Liver (tissue), 9 donors: Measurements from ENCODE around the gene UPP1. TPM values are rescaled to one million over a fixed set of nuclear protein-coding genes. Genes with fewer than 3 reads are reported as not detected.

Experiments
- DNase-seq: peaks from one replicate; pipeline ENCODE4 v3.0.0-alpha.2; 2017; ENCODE audit warnings: low spot score
- H3K27ac ChIP-seq, 2 donors: one replicate each; pipeline ENCODE4 v1.7.0; 2013; ENCODE audit warnings: inconsistent platforms in 2 of 2, low read length in 2 of 2, control low read depth in 1 of 2, low read depth in 1 of 2, mild to moderate bottlenecking in 1 of 2
- H3K27me3 ChIP-seq, 4 donors: one replicate each; pipeline versions ENCODE4 v1.6.1 to v1.7.0; 2013; ENCODE audit warnings: low read length in 3 of 4, inconsistent platforms in 1 of 4, mild to moderate bottlenecking in 1 of 4, moderate library complexity in 1 of 4; ENCODE audit not compliant: control insufficient read depth in 4 of 4, insufficient read depth in 4 of 4
- H3K36me3 ChIP-seq, 4 donors: one replicate each; pipeline versions ENCODE4 v1.6.1 to v1.7.0; 2013; ENCODE audit warnings: low read length in 3 of 4, mild to moderate bottlenecking in 3 of 4, low read depth in 1 of 4, moderate library complexity in 1 of 4; ENCODE audit not compliant: control insufficient read depth in 4 of 4, insufficient read depth in 3 of 4
- H3K4me1 ChIP-seq, 4 donors: one replicate each; pipeline versions ENCODE4 v1.6.1 to v1.7.0; 2013; ENCODE audit warnings: low read length in 3 of 4, mild to moderate bottlenecking in 3 of 4, moderate library complexity in 1 of 4; ENCODE audit not compliant: control insufficient read depth in 4 of 4, insufficient read depth in 4 of 4
- H3K4me3 ChIP-seq, 3 donors: one replicate each; pipeline versions ENCODE4 v1.6.1 to v1.7.0; 2013; ENCODE audit warnings: low read length in 3 of 3, control low read depth in 1 of 3, low read depth in 1 of 3, mild to moderate bottlenecking in 1 of 3
- H3K9ac ChIP-seq, 2 donors: one replicate each; pipeline ENCODE4 v1.7.0; 2013; ENCODE audit warnings: low read length in 2 of 2, mild to moderate bottlenecking in 2 of 2, moderate library complexity in 2 of 2, control low read depth in 1 of 2, low read depth in 1 of 2
- H3K9me3 ChIP-seq, 4 donors: one replicate each; pipeline versions ENCODE4 v1.6.1 to v1.7.0; 2013; ENCODE audit warnings: low read length in 3 of 4; ENCODE audit not compliant: control insufficient read depth in 4 of 4
- FOXA1 ChIP-seq: IDR thresholded peaks from 2 replicates; pipeline ENCODE4 v1.6.1; 2016; ENCODE audit warnings: antibody characterized with exemption
- FOXA2 ChIP-seq: IDR thresholded peaks from 2 replicates; pipeline ENCODE4 v1.6.1; 2016; ENCODE audit warnings: antibody characterized with exemption
- HNF4A ChIP-seq, 2 donors: conservative IDR thresholded peaks; 2 replicates each; pipeline ENCODE4 v1.6.1; 2016; ENCODE audit warnings: antibody characterized with exemption in 2 of 2, mild to moderate bottlenecking in 2 of 2
- HNF4G ChIP-seq: IDR thresholded peaks from 2 replicates; pipeline ENCODE4 v1.6.1; 2016; ENCODE audit warnings: antibody characterized with exemption
- JUND ChIP-seq, 2 donors: IDR thresholded peaks; 2 replicates each; pipeline ENCODE4 v1.6.1; 2016; ENCODE audit warnings: antibody characterized with exemption in 2 of 2
- NR2F2 ChIP-seq: IDR thresholded peaks from 2 replicates; pipeline ENCODE4 v1.6.1; 2016; ENCODE audit warnings: antibody characterized with exemption
- RAD21 ChIP-seq, 2 donors: IDR thresholded peaks; 2 replicates each; pipeline ENCODE4 v1.6.1; 2016; ENCODE audit warnings: antibody characterized with exemption in 2 of 2, mild to moderate bottlenecking in 2 of 2
- RXRA ChIP-seq, 2 donors: IDR thresholded peaks; 2 replicates each; pipeline ENCODE4 v1.6.1; 2017 to 2018; ENCODE audit warnings: antibody characterized with exemption in 2 of 2, mild to moderate bottlenecking in 1 of 2
- SP1 ChIP-seq: IDR thresholded peaks from 2 replicates; pipeline ENCODE4 v1.6.1; 2018; ENCODE audit warnings: antibody characterized with exemption, mild to moderate bottlenecking
- TAF1 ChIP-seq: conservative IDR thresholded peaks from 2 replicates; pipeline ENCODE4 v1.6.1; 2016; ENCODE audit warnings: antibody characterized with exemption, mild to moderate bottlenecking
- YY1 ChIP-seq: IDR thresholded peaks from 2 replicates; pipeline ENCODE4 v1.6.1; 2016; ENCODE audit warnings: antibody characterized with exemption, mild to moderate bottlenecking
- WGBS: extraction: QIAGEN DNeasy Blood & Tissue Kit; methylation state at CpG from one replicate; pipeline ENCODE4 v1.1.7; 2013; 5-methylcytosine and 5-hydroxymethylcytosine counted together
- polyA plus RNA-seq, 2 donors: library from polyadenylated mRNA; stranded (reverse) in 1 of 2; unstranded in 1 of 2; fragments of 200-250 nt in 1 of 2; fragments of >200 nt in 1 of 2; fragmentation: Nextera tagmentation in 1 of 2; extraction: Ambion mirVana in 1 of 2; gene quantifications; one replicate each; pipeline versions ENCODE4 v1.2.1 to v1.2.3, GENCODE V29; 2013 to 2015
- total RNA-seq, 2 donors: library from RNA; depleted of rRNA; stranded (reverse); fragments of >200 nt; gene quantifications; one replicate each; pipeline ENCODE4 v1.2.3, GENCODE V29; 2014
- TF ChIP-seq, protein P1 (sequence below): IDR thresholded peaks from 2 replicates; pipeline ENCODE4 v1.6.1; 2016; ENCODE audit warnings: antibody characterized with exemption, mild to moderate bottlenecking
- TF ChIP-seq, protein P2 (sequence below): IDR thresholded peaks from 2 replicates; pipeline ENCODE4 v1.6.1; 2016; ENCODE audit warnings: antibody characterized with exemption
- TF ChIP-seq, protein P3 (sequence below): fragments of 150-350 bp; IDR thresholded peaks from 2 replicates; pipeline ENCODE4 v1.5.1; 2017; ENCODE audit warnings: improper control_type of control experiment, low read depth, low read length; ENCODE audit not compliant: missing input control
- donor health status: healthy.
- donor health status: healthy.
- donor health status: healthy.
- donor health status: healthy.
- donor health status: healthy.

Gene UPP1
- total and polyA plus RNA-seq, 4 donors, result 3.1 to 18.8 (median 9.1) TPM

DNA sequence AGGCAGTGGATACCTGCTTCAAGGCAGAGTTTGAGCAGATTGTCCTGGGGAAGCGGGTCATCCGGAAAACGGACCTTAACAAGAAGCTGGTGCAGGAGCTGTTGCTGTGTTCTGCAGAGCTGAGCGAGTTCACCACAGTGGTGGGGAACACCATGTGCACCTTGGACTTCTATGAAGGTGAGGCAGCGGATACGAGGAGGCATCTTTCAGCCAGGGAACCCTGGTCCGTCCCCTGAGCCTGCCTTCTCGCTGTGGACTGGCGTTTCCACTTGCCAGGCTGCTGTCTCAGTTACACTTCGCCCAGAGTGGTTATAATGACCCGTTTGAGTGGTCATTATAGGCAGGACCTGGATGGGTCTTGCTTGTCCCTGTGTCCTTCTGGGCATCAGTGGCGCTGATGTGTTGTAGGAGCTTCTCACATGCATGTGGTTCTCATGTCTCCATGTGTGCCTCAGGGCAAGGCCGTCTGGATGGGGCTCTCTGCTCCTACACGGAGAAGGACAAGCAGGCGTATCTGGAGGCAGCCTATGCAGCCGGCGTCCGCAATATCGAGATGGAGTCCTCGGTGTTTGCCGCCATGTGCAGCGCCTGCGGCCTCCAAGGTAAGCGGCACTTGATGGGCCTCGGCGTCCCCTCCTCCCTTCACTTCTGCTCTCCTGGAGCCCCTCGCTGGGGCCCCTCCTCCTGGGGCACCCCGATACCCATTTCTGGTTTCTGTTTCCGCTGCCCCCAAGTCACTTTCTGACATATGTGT is 18.0 kb downstream of the UPP1 start (continued):
- TF ChIP-seq SP1, result no peak

- TF ChIP-seq YY1, result no peak
- TF ChIP-seq JUND (IDR thresholded peaks at IDR 0.05), result no peak
- TF ChIP-seq RXRA (IDR thresholded peaks at IDR 0.05), result no peak
- no peak for TF ChIP-seq SP1
- Histone ChIP-seq H3K27me3 (no peaks in the 10 kb centered on the region), H3K27ac (no peak overlapping the region), H3K36me3 (peaks cover 7 to 39% (median 19%) of the 10 kb centered on the region in 4 donors), H3K4me3 (no peak overlapping the region), H3K9me3 (no peaks in the 10 kb centered on the region), H3K4me1 (peaks cover 2 to 8% (median 4%) of the 10 kb centered on the region in 4 donors), H3K9ac (no peak overlapping the region)
- no peak for DNase-seq
- WGBS, result 92% methylated on average over 18 of the region's 18 CpGs
These were observed 18.9 kb downstream of the UPP1 start for GRCh38 chr7:48107926-48108472.

DNA sequence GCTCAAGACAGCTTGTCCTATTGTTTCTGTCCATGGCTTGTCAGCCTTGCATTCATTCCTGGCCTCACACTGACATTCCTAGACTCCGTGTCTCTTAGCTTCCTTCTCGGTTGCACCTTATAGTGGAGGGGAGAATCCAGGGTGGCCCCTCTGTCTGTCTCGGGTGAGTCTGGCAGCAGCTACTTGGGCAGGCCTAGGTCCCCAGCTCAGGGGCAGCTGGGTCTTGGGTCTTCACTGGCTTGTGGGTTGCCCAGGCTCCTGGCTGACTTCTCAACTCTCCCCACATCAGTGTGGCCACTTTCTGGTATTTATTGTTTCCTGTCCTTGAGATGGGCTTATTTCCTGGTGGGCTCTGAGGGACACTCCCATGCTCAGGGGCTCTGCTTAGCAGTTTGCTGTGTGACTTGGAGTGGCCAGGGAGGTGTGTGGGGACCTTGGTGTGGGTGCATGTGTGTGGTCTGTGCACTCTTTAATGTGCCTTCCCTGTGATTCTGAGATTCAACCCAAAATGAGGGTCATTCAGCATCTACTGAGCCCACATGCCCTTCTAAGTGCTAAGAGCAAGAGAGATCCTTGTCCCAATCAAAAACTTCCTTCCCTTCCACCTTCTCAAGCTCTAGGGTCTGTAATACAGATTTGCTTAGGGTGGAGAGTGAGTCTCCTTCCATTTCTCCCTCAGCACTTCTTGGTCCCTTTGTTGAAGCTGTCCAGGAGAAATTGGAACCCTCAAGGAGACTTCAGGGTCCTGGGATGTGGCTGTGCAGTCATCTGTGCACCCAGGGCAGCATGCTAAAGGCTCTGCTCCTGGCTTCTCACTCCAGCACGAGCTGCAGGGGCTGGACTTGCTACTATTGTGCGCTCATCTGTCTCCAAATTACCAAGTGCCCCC is 20.1 kb downstream of the UPP1 start:
- no peak for DNase-seq
- Histone ChIP-seq H3K27me3 (no peaks in the 10 kb centered on the region), H3K9ac (no peak overlapping the region), H3K36me3 (peaks cover 7 to 31% (median 14%) of the 10 kb centered on the region in 4 donors), H3K27ac (no peak overlapping the region), H3K9me3 (no peaks in the 10 kb centered on the region), H3K4me3 (no peak overlapping the region), H3K4me1 (peaks cover 2 to 8% (median 4%) of the 10 kb centered on the region in 4 donors)
- no peak for TF ChIP-seq YY1
- TF ChIP-seq, protein P1, sequence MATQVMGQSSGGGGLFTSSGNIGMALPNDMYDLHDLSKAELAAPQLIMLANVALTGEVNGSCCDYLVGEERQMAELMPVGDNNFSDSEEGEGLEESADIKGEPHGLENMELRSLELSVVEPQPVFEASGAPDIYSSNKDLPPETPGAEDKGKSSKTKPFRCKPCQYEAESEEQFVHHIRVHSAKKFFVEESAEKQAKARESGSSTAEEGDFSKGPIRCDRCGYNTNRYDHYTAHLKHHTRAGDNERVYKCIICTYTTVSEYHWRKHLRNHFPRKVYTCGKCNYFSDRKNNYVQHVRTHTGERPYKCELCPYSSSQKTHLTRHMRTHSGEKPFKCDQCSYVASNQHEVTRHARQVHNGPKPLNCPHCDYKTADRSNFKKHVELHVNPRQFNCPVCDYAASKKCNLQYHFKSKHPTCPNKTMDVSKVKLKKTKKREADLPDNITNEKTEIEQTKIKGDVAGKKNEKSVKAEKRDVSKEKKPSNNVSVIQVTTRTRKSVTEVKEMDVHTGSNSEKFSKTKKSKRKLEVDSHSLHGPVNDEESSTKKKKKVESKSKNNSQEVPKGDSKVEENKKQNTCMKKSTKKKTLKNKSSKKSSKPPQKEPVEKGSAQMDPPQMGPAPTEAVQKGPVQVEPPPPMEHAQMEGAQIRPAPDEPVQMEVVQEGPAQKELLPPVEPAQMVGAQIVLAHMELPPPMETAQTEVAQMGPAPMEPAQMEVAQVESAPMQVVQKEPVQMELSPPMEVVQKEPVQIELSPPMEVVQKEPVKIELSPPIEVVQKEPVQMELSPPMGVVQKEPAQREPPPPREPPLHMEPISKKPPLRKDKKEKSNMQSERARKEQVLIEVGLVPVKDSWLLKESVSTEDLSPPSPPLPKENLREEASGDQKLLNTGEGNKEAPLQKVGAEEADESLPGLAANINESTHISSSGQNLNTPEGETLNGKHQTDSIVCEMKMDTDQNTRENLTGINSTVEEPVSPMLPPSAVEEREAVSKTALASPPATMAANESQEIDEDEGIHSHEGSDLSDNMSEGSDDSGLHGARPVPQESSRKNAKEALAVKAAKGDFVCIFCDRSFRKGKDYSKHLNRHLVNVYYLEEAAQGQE, result no peak
- no peak for TF ChIP-seq RAD21 (IDR thresholded peaks at IDR 0.05)
- TF ChIP-seq SP1, result no peak
- no peak for TF ChIP-seq HNF4G
- no peak for TF ChIP-seq HNF4A (conservative IDR thresholded peaks at IDR 0.05)
- no peak for TF ChIP-seq TAF1
- no peak for TF ChIP-seq NR2F2
- TF ChIP-seq, protein P2, sequence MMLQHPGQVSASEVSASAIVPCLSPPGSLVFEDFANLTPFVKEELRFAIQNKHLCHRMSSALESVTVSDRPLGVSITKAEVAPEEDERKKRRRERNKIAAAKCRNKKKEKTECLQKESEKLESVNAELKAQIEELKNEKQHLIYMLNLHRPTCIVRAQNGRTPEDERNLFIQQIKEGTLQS, result no peak
- TF ChIP-seq FOXA2, result no peak
- TF ChIP-seq, protein P3, sequence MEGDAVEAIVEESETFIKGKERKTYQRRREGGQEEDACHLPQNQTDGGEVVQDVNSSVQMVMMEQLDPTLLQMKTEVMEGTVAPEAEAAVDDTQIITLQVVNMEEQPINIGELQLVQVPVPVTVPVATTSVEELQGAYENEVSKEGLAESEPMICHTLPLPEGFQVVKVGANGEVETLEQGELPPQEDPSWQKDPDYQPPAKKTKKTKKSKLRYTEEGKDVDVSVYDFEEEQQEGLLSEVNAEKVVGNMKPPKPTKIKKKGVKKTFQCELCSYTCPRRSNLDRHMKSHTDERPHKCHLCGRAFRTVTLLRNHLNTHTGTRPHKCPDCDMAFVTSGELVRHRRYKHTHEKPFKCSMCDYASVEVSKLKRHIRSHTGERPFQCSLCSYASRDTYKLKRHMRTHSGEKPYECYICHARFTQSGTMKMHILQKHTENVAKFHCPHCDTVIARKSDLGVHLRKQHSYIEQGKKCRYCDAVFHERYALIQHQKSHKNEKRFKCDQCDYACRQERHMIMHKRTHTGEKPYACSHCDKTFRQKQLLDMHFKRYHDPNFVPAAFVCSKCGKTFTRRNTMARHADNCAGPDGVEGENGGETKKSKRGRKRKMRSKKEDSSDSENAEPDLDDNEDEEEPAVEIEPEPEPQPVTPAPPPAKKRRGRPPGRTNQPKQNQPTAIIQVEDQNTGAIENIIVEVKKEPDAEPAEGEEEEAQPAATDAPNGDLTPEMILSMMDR, result no peak
- no peak for TF ChIP-seq FOXA1
- WGBS, result 95% methylated on average over 5 of the region's 5 CpGs
